ENCODE data around the gene ZNF556. TPM values are rescaled to one million over a fixed set of nuclear protein-coding genes. Genes with fewer than 3 reads are reported as not detected.

Gene ZNF556
- total RNA-seq, 1 donor from 2014 or later: not detected

DNA sequence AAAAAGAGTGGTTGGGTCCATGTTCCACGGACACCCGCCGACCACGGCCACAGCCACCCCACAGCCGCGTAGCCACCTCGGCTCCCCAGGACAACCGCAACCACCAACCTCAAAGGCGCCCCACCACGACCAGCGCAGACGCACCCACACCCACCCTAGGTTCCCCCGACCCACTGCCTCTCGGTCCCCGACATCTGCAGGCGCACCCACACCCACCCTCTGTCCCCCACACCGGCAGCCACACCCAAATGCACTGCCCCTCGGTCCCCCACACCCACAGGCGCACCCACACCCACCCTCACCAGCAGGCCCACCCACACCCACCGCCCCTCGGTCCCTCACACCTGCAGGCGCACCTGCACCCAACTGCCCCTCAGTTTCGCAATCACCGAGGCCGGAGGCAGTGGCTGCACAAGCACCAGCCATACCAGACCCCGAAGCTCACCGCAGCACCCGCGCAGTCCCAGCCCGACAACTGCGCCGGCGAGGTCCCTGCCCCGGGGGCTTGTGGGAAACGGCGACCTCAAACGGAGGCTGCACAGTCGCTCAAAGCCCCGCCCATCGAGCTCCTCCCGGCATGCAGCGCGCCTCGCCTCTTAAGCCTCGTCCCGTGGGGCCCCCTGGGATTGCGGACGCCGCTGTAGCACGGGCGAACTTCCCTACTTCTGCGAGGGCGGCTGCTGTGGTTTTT lies 59.4 kb downstream of the ZNF556 start:
- Mint-ChIP-seq H3K36me3 (ENCODE audit: low read depth, unreplicated experiment) (peaks cover 15% of the 10 kb centered on the region), H3K4me1 (ENCODE audit: unreplicated experiment) (no peaks in the 10 kb centered on the region), H3K4me3 (ENCODE audit: unreplicated experiment) (no peak overlapping the region), H3K27me3 (ENCODE audit: unreplicated experiment) (peaks cover 2% of the 10 kb centered on the region), H3K9me3 (ENCODE audit: unreplicated experiment) (peaks cover 10% of the 10 kb centered on the region), H3K27ac (ENCODE audit: unreplicated experiment) (no peak overlapping the region)
- no peak for DNase-seq (ENCODE audit: low spot score)
- TF ChIP-seq, protein P1, sequence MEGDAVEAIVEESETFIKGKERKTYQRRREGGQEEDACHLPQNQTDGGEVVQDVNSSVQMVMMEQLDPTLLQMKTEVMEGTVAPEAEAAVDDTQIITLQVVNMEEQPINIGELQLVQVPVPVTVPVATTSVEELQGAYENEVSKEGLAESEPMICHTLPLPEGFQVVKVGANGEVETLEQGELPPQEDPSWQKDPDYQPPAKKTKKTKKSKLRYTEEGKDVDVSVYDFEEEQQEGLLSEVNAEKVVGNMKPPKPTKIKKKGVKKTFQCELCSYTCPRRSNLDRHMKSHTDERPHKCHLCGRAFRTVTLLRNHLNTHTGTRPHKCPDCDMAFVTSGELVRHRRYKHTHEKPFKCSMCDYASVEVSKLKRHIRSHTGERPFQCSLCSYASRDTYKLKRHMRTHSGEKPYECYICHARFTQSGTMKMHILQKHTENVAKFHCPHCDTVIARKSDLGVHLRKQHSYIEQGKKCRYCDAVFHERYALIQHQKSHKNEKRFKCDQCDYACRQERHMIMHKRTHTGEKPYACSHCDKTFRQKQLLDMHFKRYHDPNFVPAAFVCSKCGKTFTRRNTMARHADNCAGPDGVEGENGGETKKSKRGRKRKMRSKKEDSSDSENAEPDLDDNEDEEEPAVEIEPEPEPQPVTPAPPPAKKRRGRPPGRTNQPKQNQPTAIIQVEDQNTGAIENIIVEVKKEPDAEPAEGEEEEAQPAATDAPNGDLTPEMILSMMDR (IDR thresholded peaks at IDR 0.05; ENCODE audit: unreplicated experiment): no peak

DNA sequence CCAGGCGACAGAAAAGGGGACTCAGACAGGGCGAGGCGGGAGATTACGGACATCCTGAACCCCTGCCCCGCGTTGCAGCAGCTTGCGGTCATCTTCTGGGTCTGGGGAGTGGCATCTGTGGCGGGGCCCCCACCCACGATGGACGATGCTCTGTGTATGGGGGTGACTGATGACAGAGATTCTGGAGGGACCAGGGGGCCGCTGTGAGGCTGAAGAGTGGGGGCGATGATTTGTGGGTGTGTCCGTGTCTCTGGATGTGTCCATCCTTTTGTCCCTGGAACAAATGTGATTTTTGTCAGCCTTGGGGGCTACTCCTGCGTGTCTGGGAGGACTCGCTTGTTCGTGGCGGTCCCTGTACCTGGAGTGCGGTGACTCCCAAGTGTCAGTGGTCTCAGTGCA lies 59.9 kb downstream of the ZNF556 start:
- Mint-ChIP-seq H3K4me1 (ENCODE audit: unreplicated experiment) (no peaks in the 10 kb centered on the region), H3K36me3 (ENCODE audit: low read depth, unreplicated experiment) (peaks cover 17% of the 10 kb centered on the region), H3K27ac (ENCODE audit: unreplicated experiment) (no peak overlapping the region), H3K4me3 (ENCODE audit: unreplicated experiment) (no peak overlapping the region), H3K27me3 (ENCODE audit: unreplicated experiment) (peaks cover 2% of the 10 kb centered on the region), H3K9me3 (ENCODE audit: unreplicated experiment) (peaks cover 12% of the 10 kb centered on the region)
- TF ChIP-seq, protein P1 (IDR thresholded peaks at IDR 0.05; ENCODE audit: unreplicated experiment): no peak
- DNase-seq (ENCODE audit: low spot score): no peak

Other genes with a start within 250 kb of the ZNF556 start
- gene GNG7, start 164.6 kb upstream of the ZNF556 start, total RNA-seq (ENCODE audit: unreplicated experiment): 7.7 TPM
- 0.82 TPM for gene DIRAS1, start 146.0 kb upstream of the ZNF556 start, total RNA-seq (ENCODE audit: unreplicated experiment)
- 28.7 TPM for gene SLC39A3, start 127.3 kb upstream of the ZNF556 start, total RNA-seq (ENCODE audit: unreplicated experiment)
- gene SGTA, start 84.1 kb upstream of the ZNF556 start, total RNA-seq (ENCODE audit: unreplicated experiment): 60.4 TPM
- gene THOP1, start 81.8 kb upstream of the ZNF556 start, total RNA-seq (ENCODE audit: unreplicated experiment): 56.8 TPM
- 9.0 TPM for gene ZNF554, start 47.5 kb upstream of the ZNF556 start, total RNA-seq (ENCODE audit: unreplicated experiment)
- gene ZNF555, start 25.9 kb upstream of the ZNF556 start, total RNA-seq (ENCODE audit: unreplicated experiment): 13.9 TPM
- gene ZNF57, start 33.6 kb downstream of the ZNF556 start, total RNA-seq (ENCODE audit: unreplicated experiment): 2.2 TPM
- 5.5 TPM for gene ZNF77, start 77.6 kb downstream of the ZNF556 start, total RNA-seq (ENCODE audit: unreplicated experiment)
- 0.59 TPM for gene TLE6, start 110.2 kb downstream of the ZNF556 start, total RNA-seq (ENCODE audit: unreplicated experiment)
- 5.7 TPM for gene TLE2, start 161.9 kb downstream of the ZNF556 start, total RNA-seq (ENCODE audit: unreplicated experiment)
- gene TLE5, start 195.2 kb downstream of the ZNF556 start, total RNA-seq (ENCODE audit: unreplicated experiment): 343 TPM
- gene GNA11, start 227.0 kb downstream of the ZNF556 start, total RNA-seq (ENCODE audit: unreplicated experiment): 35.8 TPM

Data from endothelial cell (in vitro differentiated cells).